Endothelial cell of umbilical vein (primary cell): Measurements from ENCODE around the gene ARHGAP45. TPM values are rescaled to one million over a fixed set of nuclear protein-coding genes. Genes with fewer than 3 reads are reported as not detected.

ENCODE experiments used
- BruUV-seq: library from RNA; stranded (reverse); fragments of 400-500 nt; replicated peaks from 2 replicates; lab custom pipeline; 2021; lab: Mats Ljungman, UMichigan
- CTCF ChIA-PET: fragments of 300-600, 350-600 bp; sonication (Branson Sonifier 250); formaldehyde crosslinking; loops from one replicate; lab custom pipeline; 2021; ENCODE audit warnings: antibody characterized with exemption, inconsistent platforms; lab: Charles Lee
- POLR2A ChIA-PET: fragments of 300-600, 350-600 bp; sonication (Branson Sonifier 250); formaldehyde crosslinking; loops from one replicate; lab custom pipeline; 2021; ENCODE audit warnings: antibody characterized with exemption, inconsistent platforms; lab: Charles Lee
- DNase-seq: peaks from one replicate; pipeline ENCODE4 v3.0.0-alpha.2; 2011; ENCODE audit warnings: low read depth, low spot score
- FAIRE-seq: peaks from 2 replicates; lab custom pipeline; 2011; peaks lifted over from hg19 to GRCh38; lab: Jason Lieb, UNC
- H2AFZ ChIP-seq: 2 replicates; pipeline ENCODE4 v1.6.0; 2012; ENCODE audit warnings: low read depth, low read length, control low read depth, inconsistent platforms
- H3K27ac ChIP-seq: 2 replicates; pipeline ENCODE4 v1.5.1; 2011; ENCODE audit warnings: low read depth, mild to moderate bottlenecking, control low read depth, low read length, moderate library complexity; ENCODE audit not compliant: insufficient read depth
- H3K27me3 ChIP-seq, 2 experiments: 2 replicates each; pipeline versions ENCODE4 v1.6.0 to v1.6.1; 2011; ENCODE audit warnings: low read length in 2 of 2, mixed read lengths in 1 of 2; ENCODE audit not compliant: control insufficient read depth in 2 of 2, insufficient read depth in 2 of 2
- H3K36me3 ChIP-seq, 2 experiments: 2 replicates in 1 of 2; 3 replicates in 1 of 2; pipeline ENCODE4 v1.5.1; 2011; ENCODE audit warnings: low read length in 2 of 2, mild to moderate bottlenecking in 1 of 2, moderate library complexity in 1 of 2; ENCODE audit not compliant: control insufficient read depth in 2 of 2, insufficient read depth in 2 of 2; ENCODE audit errors: extremely low read depth in 1 of 2
- H3K4me1 ChIP-seq: 3 replicates; pipeline ENCODE4 v1.5.1; 2011; ENCODE audit warnings: mild to moderate bottlenecking, low read length; ENCODE audit not compliant: control insufficient read depth, insufficient read depth; ENCODE audit errors: extremely low read depth
- H3K4me2 ChIP-seq: 2 replicates; pipeline ENCODE4 v1.6.1; 2011; ENCODE audit warnings: low read length, control low read depth, mixed read lengths; ENCODE audit not compliant: insufficient read depth
- H3K4me3 ChIP-seq, 3 experiments: fragments of 200-600 bp in 1 of 3; sonication (generic), shearing (Covaris generic) in 1 of 3; replicated peaks in 1 of 3; 2 replicates each; pipeline ENCODE4 v1.5.1; 2011 to 2016; ENCODE audit warnings: control low read depth in 3 of 3, low read length in 3 of 3, mild to moderate bottlenecking in 2 of 3, inconsistent platforms in 1 of 3, low read depth in 1 of 3, moderate library complexity in 1 of 3; ENCODE audit not compliant: insufficient read depth in 1 of 3
- H3K79me2 ChIP-seq: 2 replicates; pipeline ENCODE4 v1.6.0; 2012; ENCODE audit warnings: low read length, inconsistent platforms; ENCODE audit not compliant: control insufficient read depth, insufficient read depth
- H3K9ac ChIP-seq: replicated peaks from 2 replicates; pipeline ENCODE3; 2011; ENCODE audit warnings: low read length, control low read depth; ENCODE audit not compliant: insufficient read depth; ENCODE audit errors: extremely low read depth
- H3K9me1 ChIP-seq: replicated peaks from 3 replicates; pipeline ENCODE4 v1.6.0; 2011; ENCODE audit warnings: mild to moderate bottlenecking, low read length; ENCODE audit not compliant: control insufficient read depth, insufficient read depth; ENCODE audit errors: extremely low read depth
- H3K9me3 ChIP-seq: replicated peaks from 2 replicates; pipeline ENCODE4 v1.5.1; 2012; ENCODE audit warnings: low read length, inconsistent platforms; ENCODE audit not compliant: control insufficient read depth, insufficient read depth
- H4K20me1 ChIP-seq: replicated peaks from 2 replicates; pipeline ENCODE3; 2011; ENCODE audit warnings: mild to moderate bottlenecking, low read length; ENCODE audit not compliant: control insufficient read depth, insufficient read depth; ENCODE audit errors: extremely low read depth
- CTCF ChIP-seq, 2 donors: IDR thresholded peaks; 1 replicate in 1 of 2; 2 replicates in 1 of 2; pipeline ENCODE4 v1.5.1; 2011; ENCODE audit warnings: low read length in 2 of 2, mild to moderate bottlenecking in 2 of 2, moderate library complexity in 2 of 2, control low read depth in 1 of 2, inconsistent platforms in 1 of 2, low read depth in 1 of 2; ENCODE audit not compliant: insufficient read depth in 1 of 2; ENCODE audit errors: extremely low read depth in 1 of 2
- EZH2 ChIP-seq: IDR thresholded peaks from 2 replicates; pipeline ENCODE4 v1.6.1; 2012; ENCODE audit warnings: borderline replicate concordance, low read depth, mild to moderate bottlenecking, moderate library complexity, low read length, inconsistent platforms; ENCODE audit not compliant: severe bottlenecking
- FOS ChIP-seq: IDR thresholded peaks from 2 replicates; pipeline ENCODE4 v1.6.1; 2011; ENCODE audit warnings: mild to moderate bottlenecking, low read length, moderate library complexity, borderline replicate concordance; ENCODE audit not compliant: insufficient read depth
- GATA2 ChIP-seq: IDR thresholded peaks from 2 replicates; pipeline ENCODE4 v1.7.0; 2011; ENCODE audit warnings: low read depth, mild to moderate bottlenecking, moderate library complexity, mixed read lengths, low read length; ENCODE audit not compliant: insufficient read length, insufficient read depth
- JUN ChIP-seq: IDR thresholded peaks from 2 replicates; pipeline ENCODE4 v1.6.1; 2011; ENCODE audit warnings: borderline replicate concordance, low read depth; ENCODE audit not compliant: insufficient read length, insufficient read depth
- MYC ChIP-seq: IDR thresholded peaks from one replicate; pipeline ENCODE4 v1.6.1; 2011; ENCODE audit warnings: mild to moderate bottlenecking, low read depth, low read length
- POLR2A ChIP-seq: IDR thresholded peaks from 2 replicates; pipeline ENCODE4 v1.6.1; 2012; ENCODE audit warnings: low read depth, mild to moderate bottlenecking, control low read depth, low read length
- POLR2AphosphoS5 ChIP-seq: IDR thresholded peaks from 2 replicates; pipeline ENCODE4 v1.6.1; 2012; ENCODE audit warnings: low read depth, mild to moderate bottlenecking, control low read depth, low read length, moderate library complexity; ENCODE audit not compliant: insufficient read depth
- dilution Hi-C: fragments of 300-500 bp; cut with MboI; formaldehyde crosslinking; loops from one replicate; pipeline ENCODE4 v1.15.0; 2019; ENCODE audit warnings: low sequenced_read_pairs; ENCODE audit not compliant: extremely low pct_ligation_motif_present
- intact Hi-C: fragments of 100-400 bp; cut with micrococcal nuclease; formaldehyde crosslinking; loops from one replicate; pipeline ENCODE4 v1.10.0; 2022
- polyA plus RNA-seq, 4 experiments: library from polyadenylated mRNA; depleted of rRNA in 3 of 4; stranded (reverse) in 3 of 4; unstranded in 1 of 4; fragments of >200 nt; gene quantifications; 2 replicates each; pipeline versions ENCODE4 v1.2.1 to v1.2.3, GENCODE V29; 2011 to 2012; ENCODE audit warnings: missing spikeins in 1 of 4
- total RNA-seq: library from RNA; stranded (reverse); gene quantifications from 2 replicates; pipeline ENCODE4 v1.2.3, GENCODE V29; 2021
- TF ChIP-seq, protein P1 (sequence below): IDR thresholded peaks from 2 replicates; pipeline ENCODE4 v1.6.1; 2011; ENCODE audit not compliant: insufficient read depth, insufficient read length

ARHGAP45 gene
- total and polyA plus RNA-seq, 2 donors (not counting 3 experiments of a cell fraction or from before 2014, with no cell fraction given): 7.5 to 10.4 TPM

- Histone ChIP-seq H3K9ac (no peak overlapping the region), H3K4me3 (no peak overlapping the region), H3K27me3 (no peaks in the 10 kb centered on the region), H3K9me3 (no peaks in the 10 kb centered on the region), H3K9me1 (no peaks in the 10 kb centered on the region), H3K4me2 (no peak overlapping the region), H3K4me1 (peaks cover 6% of the 10 kb centered on the region), H2AFZ (no peak overlapping the region), H3K27ac (no peak overlapping the region), H3K36me3 (no peaks in the 10 kb centered on the region), H3K79me2 (no peaks in the 10 kb centered on the region), H4K20me1 (no peaks in the 10 kb centered on the region)
- intact Hi-C loops: no loop called here
- POLR2A ChIA-PET: no interaction called here
- no peak for DNase-seq
- TF ChIP-seq JUN: no peak
- CTCF ChIA-PET: no interaction called here
- FAIRE-seq: no peak
- BruUV-seq: no TSS peak
- dilution Hi-C loops: no loop called here
These were observed 21.7 kb upstream of the ARHGAP45 start for GRCh38 chr19:1045247-1045603.

- H3K27ac ChIP-seq: no peak overlapping the region
- H3K9me1 ChIP-seq: no peaks in the 10 kb centered on the region
- POLR2A ChIA-PET: no interaction called here
- no TSS peak for BruUV-seq
- CTCF ChIA-PET: no interaction called here
- no peak overlapping the region for H3K4me2 ChIP-seq
- no peaks in the 10 kb centered on the region for H3K27me3 ChIP-seq
- no peak overlapping the region for H3K4me3 ChIP-seq
- H2AFZ ChIP-seq: no peak overlapping the region
- no peaks in the 10 kb centered on the region for H3K9me3 ChIP-seq
- TF ChIP-seq, protein P1, sequence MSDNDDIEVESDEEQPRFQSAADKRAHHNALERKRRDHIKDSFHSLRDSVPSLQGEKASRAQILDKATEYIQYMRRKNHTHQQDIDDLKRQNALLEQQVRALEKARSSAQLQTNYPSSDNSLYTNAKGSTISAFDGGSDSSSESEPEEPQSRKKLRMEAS: no peak
- TF ChIP-seq MYC (no peak), CTCF (IDR thresholded peaks at IDR 0.05; ENCODE audit: extremely low read depth in 1 of 2, insufficient read depth in 1 of 2, low read depth in 1 of 2, low read length in 2 of 2) (no peak), JUN (no peak), POLR2AphosphoS5 (no peak), POLR2A (no peak), FOS (no peak), GATA2 (no peak), EZH2 (no peak)
- H4K20me1 ChIP-seq: no peaks in the 10 kb centered on the region
- DNase-seq (no peak), FAIRE-seq (no peak)
- no peaks in the 10 kb centered on the region for H3K79me2 ChIP-seq
- H3K4me1 ChIP-seq: no peaks in the 10 kb centered on the region
- H3K9ac ChIP-seq: no peak overlapping the region
- dilution Hi-C loops: no loop called here
- intact Hi-C loops: no loop called here
- no peaks in the 10 kb centered on the region for H3K36me3 ChIP-seq
These were observed 20.8 kb upstream of the ARHGAP45 start for GRCh38 chr19:1046117-1046626.
